ENCODE results near the gene KCTD1. TPM values are rescaled to one million over a fixed set of nuclear protein-coding genes. Genes with fewer than 3 reads are reported as not detected.

Gene KCTD1
- total and polyA plus RNA-seq, 4 donors: 0.78 to 2.9 (median 2.0) TPM

DNA sequence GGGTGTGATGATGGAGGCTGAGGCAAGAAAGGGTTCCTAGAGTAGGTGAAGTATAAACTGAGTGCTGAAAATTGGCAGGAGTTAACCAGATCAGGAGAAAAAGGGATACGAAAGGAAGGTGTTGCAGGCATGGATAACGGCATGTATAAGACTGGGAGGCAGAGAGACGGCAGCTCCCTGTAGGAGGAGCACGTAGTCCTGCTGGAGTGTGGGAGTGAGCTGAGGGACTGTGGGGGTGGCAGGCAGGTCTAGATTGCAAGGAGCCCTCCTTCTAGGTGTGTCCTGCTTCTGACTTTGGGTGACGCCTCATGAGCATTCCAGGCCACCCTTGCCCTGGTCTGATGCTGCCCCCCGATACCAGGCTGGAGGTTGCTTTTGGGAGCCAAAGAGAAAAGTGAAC lies 36.4 kb upstream of the KCTD1 start:
- no peaks in the 10 kb centered on the region for H3K9me3 ChIP-seq (ENCODE audit: control insufficient read depth in 4 of 4, low read length in 3 of 4)
- WGBS: 90% methylated on average over 6 of the region's 6 CpGs
- no peak overlapping the region for H3K4me3 ChIP-seq (ENCODE audit: low read depth in 1 of 3, low read length in 3 of 3)
- H3K9ac ChIP-seq (ENCODE audit: low read depth in 1 of 2, low read length in 2 of 2): no peak overlapping the region
- H3K4me1 ChIP-seq (ENCODE audit: control insufficient read depth in 4 of 4, insufficient read depth in 4 of 4, low read length in 3 of 4): no peaks in the 10 kb centered on the region
- TF ChIP-seq JUND (IDR thresholded peaks at IDR 0.05) (no peak), NR2F2 (IDR thresholded peaks at IDR 0.05) (no peak), SP1 (IDR thresholded peaks at IDR 0.05) (no peak), FOXA1 (IDR thresholded peaks at IDR 0.05) (no peak), TAF1 (conservative IDR thresholded peaks at IDR 0.05) (no peak), RXRA (IDR thresholded peaks at IDR 0.05) (no peak), EGR1 (IDR thresholded peaks at IDR 0.05; ENCODE audit: low read depth in 2 of 2) (no peak), GABPA (IDR thresholded peaks at IDR 0.05 in 1 of 2, conservative IDR thresholded peaks at IDR 0.05 in 1 of 2) (no peak)
- TF ChIP-seq, protein P1, sequence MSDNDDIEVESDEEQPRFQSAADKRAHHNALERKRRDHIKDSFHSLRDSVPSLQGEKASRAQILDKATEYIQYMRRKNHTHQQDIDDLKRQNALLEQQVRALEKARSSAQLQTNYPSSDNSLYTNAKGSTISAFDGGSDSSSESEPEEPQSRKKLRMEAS (IDR thresholded peaks at IDR 0.05): no peak
- TF ChIP-seq, protein P2, sequence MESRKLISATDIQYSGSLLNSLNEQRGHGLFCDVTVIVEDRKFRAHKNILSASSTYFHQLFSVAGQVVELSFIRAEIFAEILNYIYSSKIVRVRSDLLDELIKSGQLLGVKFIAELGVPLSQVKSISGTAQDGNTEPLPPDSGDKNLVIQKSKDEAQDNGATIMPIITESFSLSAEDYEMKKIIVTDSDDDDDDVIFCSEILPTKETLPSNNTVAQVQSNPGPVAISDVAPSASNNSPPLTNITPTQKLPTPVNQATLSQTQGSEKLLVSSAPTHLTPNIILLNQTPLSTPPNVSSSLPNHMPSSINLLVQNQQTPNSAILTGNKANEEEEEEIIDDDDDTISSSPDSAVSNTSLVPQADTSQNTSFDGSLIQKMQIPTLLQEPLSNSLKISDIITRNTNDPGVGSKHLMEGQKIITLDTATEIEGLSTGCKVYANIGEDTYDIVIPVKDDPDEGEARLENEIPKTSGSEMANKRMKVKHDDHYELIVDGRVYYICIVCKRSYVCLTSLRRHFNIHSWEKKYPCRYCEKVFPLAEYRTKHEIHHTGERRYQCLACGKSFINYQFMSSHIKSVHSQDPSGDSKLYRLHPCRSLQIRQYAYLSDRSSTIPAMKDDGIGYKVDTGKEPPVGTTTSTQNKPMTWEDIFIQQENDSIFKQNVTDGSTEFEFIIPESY (IDR thresholded peaks at IDR 0.05): no peak
- TF ChIP-seq, protein P3, sequence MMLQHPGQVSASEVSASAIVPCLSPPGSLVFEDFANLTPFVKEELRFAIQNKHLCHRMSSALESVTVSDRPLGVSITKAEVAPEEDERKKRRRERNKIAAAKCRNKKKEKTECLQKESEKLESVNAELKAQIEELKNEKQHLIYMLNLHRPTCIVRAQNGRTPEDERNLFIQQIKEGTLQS (IDR thresholded peaks at IDR 0.05): no peak
- TF ChIP-seq, protein P4, sequence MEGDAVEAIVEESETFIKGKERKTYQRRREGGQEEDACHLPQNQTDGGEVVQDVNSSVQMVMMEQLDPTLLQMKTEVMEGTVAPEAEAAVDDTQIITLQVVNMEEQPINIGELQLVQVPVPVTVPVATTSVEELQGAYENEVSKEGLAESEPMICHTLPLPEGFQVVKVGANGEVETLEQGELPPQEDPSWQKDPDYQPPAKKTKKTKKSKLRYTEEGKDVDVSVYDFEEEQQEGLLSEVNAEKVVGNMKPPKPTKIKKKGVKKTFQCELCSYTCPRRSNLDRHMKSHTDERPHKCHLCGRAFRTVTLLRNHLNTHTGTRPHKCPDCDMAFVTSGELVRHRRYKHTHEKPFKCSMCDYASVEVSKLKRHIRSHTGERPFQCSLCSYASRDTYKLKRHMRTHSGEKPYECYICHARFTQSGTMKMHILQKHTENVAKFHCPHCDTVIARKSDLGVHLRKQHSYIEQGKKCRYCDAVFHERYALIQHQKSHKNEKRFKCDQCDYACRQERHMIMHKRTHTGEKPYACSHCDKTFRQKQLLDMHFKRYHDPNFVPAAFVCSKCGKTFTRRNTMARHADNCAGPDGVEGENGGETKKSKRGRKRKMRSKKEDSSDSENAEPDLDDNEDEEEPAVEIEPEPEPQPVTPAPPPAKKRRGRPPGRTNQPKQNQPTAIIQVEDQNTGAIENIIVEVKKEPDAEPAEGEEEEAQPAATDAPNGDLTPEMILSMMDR (IDR thresholded peaks at IDR 0.05; ENCODE audit: low read depth, low read length, missing input control): no peak
- H3K27ac ChIP-seq (ENCODE audit: low read depth in 1 of 2, low read length in 2 of 2): no peak overlapping the region
- no peaks in the 10 kb centered on the region for H3K27me3 ChIP-seq (ENCODE audit: control insufficient read depth in 4 of 4, insufficient read depth in 4 of 4, low read length in 3 of 4)
- no peaks in the 10 kb centered on the region for H3K36me3 ChIP-seq (ENCODE audit: control insufficient read depth in 4 of 4, insufficient read depth in 3 of 4, low read depth in 1 of 4, low read length in 3 of 4)
- DNase-seq (ENCODE audit: low spot score): no peak

DNA sequence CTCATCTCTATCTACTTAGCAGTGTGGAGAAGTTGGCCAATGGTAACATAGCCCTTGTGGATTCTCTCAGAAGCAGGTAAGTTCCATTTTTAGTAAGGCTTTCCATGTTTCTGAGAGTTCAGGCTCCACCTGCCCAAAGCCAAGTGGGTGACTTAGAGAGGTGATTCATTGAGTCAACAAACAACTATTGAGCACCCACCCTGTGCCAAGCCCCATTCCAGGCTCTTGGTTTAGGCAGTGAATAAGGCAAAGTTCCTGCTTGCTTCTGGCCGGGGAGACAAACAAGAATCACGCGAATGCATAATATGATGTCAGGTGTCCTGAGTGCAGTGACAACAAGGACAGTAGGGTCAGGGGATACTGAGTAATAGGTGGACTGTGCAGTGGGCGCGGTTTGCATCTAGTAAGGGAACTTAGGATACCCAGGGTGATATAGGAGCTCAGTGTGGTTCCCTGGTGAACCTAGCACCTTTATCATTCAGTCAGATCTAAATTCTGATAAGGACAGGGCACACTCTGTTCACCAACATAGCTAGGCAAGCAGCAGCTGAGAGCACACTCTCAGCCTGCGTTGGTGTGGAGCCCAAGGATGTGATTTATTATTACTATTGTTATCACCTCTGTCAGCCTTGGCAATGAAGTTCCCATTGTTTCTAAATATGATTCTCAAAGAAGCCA lies 31.7 kb upstream of the KCTD1 start:
- WGBS: 69% methylated on average over 6 of the region's 6 CpGs
- no peak overlapping the region for H3K4me3 ChIP-seq (ENCODE audit: low read depth in 1 of 3, low read length in 3 of 3)
- H3K27ac ChIP-seq (ENCODE audit: low read depth in 1 of 2, low read length in 2 of 2): no peak overlapping the region
- H3K9me3 ChIP-seq (ENCODE audit: control insufficient read depth in 4 of 4, low read length in 3 of 4): no peaks in the 10 kb centered on the region
- H3K4me1 ChIP-seq (ENCODE audit: control insufficient read depth in 4 of 4, insufficient read depth in 4 of 4, low read length in 3 of 4): peaks cover 0 to 8% (median 6%) of the 10 kb centered on the region in 4 donors
- H3K27me3 ChIP-seq (ENCODE audit: control insufficient read depth in 4 of 4, insufficient read depth in 4 of 4, low read length in 3 of 4): no peaks in the 10 kb centered on the region
- no peak for DNase-seq (ENCODE audit: low spot score)
- no peaks in the 10 kb centered on the region for H3K36me3 ChIP-seq (ENCODE audit: control insufficient read depth in 4 of 4, insufficient read depth in 3 of 4, low read depth in 1 of 4, low read length in 3 of 4)
- no peak for TF ChIP-seq RXRA (IDR thresholded peaks at IDR 0.05)
- peak in 1 of 2 donors; percentile 25 for TF ChIP-seq JUND (IDR thresholded peaks at IDR 0.05)
- H3K9ac ChIP-seq (ENCODE audit: low read depth in 1 of 2, low read length in 2 of 2): no peak overlapping the region

DNA sequence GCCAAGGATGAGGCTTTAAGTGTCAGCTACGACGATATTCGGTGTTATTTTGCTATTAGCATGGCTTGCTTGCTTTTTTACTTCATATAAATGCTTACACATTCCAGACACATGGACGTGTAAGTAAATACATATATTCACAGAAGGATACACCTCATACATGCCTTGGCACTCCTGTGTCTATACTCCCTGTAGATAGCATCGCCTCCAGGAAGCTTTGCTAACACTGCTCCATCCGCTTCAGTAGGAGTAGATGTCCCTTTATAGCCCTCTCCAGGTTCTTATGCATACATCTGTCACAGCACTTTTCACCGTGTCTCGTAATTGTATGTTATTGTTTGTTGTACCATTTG lies 27.5 kb upstream of the KCTD1 start:
- Histone ChIP-seq H3K9me3 (ENCODE audit: control insufficient read depth in 4 of 4, low read length in 3 of 4) (no peaks in the 10 kb centered on the region), H3K36me3 (ENCODE audit: control insufficient read depth in 4 of 4, insufficient read depth in 3 of 4, low read depth in 1 of 4, low read length in 3 of 4) (no peaks in the 10 kb centered on the region), H3K4me1 (ENCODE audit: control insufficient read depth in 4 of 4, insufficient read depth in 4 of 4, low read length in 3 of 4) (peaks cover 0 to 11% (median 7%) of the 10 kb centered on the region in 4 donors), H3K4me3 (ENCODE audit: low read depth in 1 of 3, low read length in 3 of 3) (no peak overlapping the region), H3K27ac (ENCODE audit: low read depth in 1 of 2, low read length in 2 of 2) (no peak overlapping the region), H3K9ac (ENCODE audit: low read depth in 1 of 2, low read length in 2 of 2) (no peak overlapping the region), H3K27me3 (ENCODE audit: control insufficient read depth in 4 of 4, insufficient read depth in 4 of 4, low read length in 3 of 4) (no peaks in the 10 kb centered on the region)
- 55% methylated on average over 8 of the region's 8 CpGs for WGBS
- DNase-seq (ENCODE audit: low spot score): no peak
- TF ChIP-seq FOXA1 (IDR thresholded peaks at IDR 0.05): no peak
- TF ChIP-seq RXRA (IDR thresholded peaks at IDR 0.05): no peak
- TF ChIP-seq, protein P2 (IDR thresholded peaks at IDR 0.05): no peak
- no peak for TF ChIP-seq JUND (IDR thresholded peaks at IDR 0.05)
- no peak for TF ChIP-seq SP1 (IDR thresholded peaks at IDR 0.05)
- TF ChIP-seq YY1 (IDR thresholded peaks at IDR 0.05): no peak
- TF ChIP-seq, protein P4 (IDR thresholded peaks at IDR 0.05; ENCODE audit: low read depth, low read length, missing input control): no peak
- no peak for TF ChIP-seq NR2F2 (IDR thresholded peaks at IDR 0.05)
- TF ChIP-seq, protein P3 (IDR thresholded peaks at IDR 0.05): no peak
- no peak for TF ChIP-seq HNF4A (conservative IDR thresholded peaks at IDR 0.05)
